ENCODE results near the gene HMCN1.
"Not testable (repeated sequence)": the region's sequence is repeated elsewhere in the genome, so short reads cannot be mapped to it uniquely, and the experiment has no call there.

HMCN1 gene

DNA sequence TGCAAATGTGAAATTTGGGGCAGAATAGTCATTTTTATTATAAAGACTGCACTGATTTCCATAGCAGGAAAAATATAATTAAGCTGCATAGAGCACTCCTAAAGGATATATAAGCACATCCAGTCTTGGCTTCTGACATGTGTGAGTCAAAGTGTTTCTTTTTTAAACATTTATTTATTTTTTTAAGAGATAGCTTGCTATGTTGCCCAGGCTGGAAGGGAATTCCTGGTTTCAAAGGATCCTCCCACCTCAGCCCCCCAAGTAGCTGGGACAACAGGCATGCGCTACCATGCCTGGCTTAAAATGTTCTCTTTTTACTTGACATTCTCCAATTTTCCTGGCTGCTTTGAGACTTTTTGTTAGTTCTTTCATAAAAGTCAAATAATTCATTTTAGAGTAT, 126.1 kb downstream of the HMCN1 start:
- no peak for DNase-seq

GRCh38 chr1:185860859-185861258, 126.7 kb downstream of the HMCN1 start:
- no peak for DNase-seq

GRCh38 chr1:185861630-185862029, 127.4 kb downstream of the HMCN1 start:
- DNase-seq: no peak

DNA sequence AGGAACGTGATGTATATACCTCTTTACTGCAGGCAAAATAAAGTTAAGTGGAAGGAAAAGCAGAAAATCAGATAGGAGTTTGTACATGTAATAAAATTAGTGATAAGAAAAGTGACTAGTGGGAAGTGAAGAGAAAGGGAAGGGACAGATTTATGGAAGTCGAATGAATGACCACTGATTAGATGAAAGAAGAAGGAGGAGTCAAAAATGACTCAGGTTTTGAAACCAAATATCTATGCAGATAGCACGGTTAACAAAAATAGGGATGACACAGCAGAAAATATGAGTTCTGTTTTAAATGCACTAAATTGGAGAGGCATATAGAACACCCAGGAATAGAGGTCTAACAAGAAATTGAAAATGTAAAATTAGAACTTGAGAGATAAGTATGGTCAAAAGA, 128.0 kb downstream of the HMCN1 start:
- DNase-seq: no peak

GRCh38 chr1:185864331-185864730, 130.1 kb downstream of the HMCN1 start:
- DNase-seq: no peak

DNA sequence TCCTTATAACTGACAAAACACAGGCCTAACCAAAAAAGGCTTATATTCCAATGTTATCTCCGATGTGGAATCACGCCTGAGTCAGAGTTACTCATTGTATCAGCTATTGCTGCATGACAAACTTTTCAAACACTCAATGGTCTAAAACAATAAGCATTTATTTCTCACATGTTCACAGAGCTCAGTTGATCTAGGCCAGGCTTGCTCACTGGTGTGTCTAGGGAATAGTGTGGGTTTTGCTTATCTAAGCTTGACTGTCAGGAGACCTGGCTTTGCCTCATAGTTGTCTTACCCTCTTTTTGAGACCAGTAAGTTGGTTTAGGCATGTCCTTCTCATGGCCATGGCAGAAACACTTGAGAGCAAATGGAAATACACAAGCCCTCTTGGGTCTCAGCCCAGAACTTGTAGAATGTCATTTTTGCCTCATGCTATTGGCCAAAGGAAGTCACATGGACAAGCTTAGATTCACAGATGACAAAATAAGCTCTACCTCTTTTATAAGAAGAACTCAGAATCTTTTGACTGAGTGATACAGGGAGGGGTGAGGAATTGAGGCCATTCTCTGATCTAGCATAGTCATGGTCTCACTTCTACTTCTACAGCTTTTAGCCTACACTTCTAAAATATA, 130.8 kb downstream of the HMCN1 start:
- DNase-seq: no peak

- DNase-seq: no peak
Observed at GRCh38 chr1:185869590-185869989, 135.4 kb downstream of the HMCN1 start.

DNA sequence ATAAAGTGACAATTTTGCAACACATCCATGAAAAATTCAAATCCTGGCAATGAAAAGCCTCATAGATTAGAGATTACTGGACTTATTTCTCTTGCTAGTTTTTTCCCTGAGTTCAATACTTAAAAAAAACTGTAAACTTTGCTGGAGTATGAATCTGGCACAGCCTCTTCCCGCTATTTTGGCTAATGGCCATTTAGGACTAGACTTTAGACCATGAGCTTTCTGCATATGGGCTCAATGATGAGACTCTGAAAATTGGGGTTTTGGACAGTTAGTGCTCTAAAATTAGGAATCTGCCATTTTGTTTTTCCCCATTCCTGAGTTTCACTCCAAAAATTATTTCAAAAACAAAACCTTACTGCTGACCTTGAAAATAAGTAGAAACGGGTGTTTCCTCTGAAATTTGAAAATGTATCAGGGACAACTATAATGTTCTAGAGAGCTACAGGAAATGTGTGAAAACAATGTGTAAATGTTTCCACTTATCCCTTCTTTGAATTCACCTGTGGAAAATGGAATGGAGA, 137.5 kb downstream of the HMCN1 start:
- DNase-seq: no peak

GRCh38 chr1:185874246-185874645, 140.1 kb downstream of the HMCN1 start:
- DNase-seq: no peak

GRCh38 chr1:185880330-185880729, 146.1 kb downstream of the HMCN1 start:
- DNase-seq: no peak

GRCh38 chr1:185880779-185881333, 146.7 kb downstream of the HMCN1 start:
- no peak for DNase-seq

GRCh38 chr1:185886046-185886445, 151.9 kb downstream of the HMCN1 start:
- no peak for DNase-seq

- no peak for DNase-seq
Observed at GRCh38 chr1:185886671-185887070, 152.5 kb downstream of the HMCN1 start.

- not testable (repeated sequence) for DNase-seq
Observed at GRCh38 chr1:185892831-185893403, 158.7 kb downstream of the HMCN1 start.

DNA sequence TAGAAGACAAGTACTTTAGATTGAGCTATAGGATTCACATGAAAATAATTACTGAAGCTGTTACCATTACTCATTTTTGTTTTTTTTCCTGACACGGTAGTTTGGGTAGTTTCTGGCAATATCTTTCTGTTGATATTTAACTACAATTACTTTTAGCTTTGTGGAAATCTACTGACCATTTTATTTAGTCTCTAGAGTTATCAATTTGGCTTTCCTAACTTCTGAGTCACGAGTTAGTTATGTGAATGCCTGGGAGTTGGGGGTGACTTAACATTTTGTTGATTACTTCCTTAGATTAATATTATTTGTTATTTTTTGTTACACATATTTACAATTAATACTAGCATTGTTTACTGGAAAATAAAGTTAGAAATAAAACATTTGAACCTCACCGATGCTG, 160.6 kb downstream of the HMCN1 start:
- no peak for DNase-seq

GRCh38 chr1:185895208-185895900, 161.2 kb downstream of the HMCN1 start:
- DNase-seq: no peak

- DNase-seq: no peak
Observed at GRCh38 chr1:185896863-185897262, 162.7 kb downstream of the HMCN1 start.

- DNase-seq: no peak
Observed at GRCh38 chr1:185906186-185906585, 172.0 kb downstream of the HMCN1 start.

DNA sequence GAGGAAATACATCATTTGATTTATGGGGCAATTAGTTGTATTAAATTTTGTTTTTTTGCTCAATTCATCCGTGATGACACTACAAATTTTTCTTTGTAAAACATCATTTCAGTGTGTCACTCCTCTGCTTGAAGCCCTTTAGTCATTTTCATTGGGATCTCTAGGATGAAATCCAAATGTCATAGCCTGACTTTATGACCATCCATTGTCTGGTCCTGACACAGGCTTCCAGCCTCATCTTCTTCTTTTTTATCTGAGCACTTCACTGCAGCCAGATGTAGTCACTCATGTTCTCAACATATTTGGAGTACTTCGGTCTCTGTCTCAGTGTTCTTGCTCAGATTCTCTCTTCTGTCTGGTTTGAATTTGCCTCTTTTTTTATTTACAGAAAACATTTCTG, 173.1 kb downstream of the HMCN1 start:
- DNase-seq: no peak

DNA sequence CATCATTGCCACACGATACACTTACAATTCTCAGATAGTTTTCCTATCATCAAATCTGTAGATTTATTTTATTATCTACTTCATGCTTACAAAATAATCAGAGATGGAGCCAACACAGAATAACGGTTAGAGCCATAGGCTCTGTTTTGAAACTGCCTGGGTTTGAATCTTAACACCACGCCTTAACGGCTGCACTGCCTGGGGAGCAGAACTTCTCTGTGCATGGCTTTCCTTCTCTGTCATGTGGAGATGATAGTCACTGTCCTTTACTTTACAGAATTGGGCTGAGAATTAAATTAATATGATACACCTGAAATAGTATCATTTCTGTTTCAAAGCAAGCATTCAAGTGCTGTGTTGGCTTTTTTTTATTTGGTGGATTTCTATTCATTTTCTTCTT, 177.8 kb downstream of the HMCN1 start:
- DNase-seq: no peak

DNA sequence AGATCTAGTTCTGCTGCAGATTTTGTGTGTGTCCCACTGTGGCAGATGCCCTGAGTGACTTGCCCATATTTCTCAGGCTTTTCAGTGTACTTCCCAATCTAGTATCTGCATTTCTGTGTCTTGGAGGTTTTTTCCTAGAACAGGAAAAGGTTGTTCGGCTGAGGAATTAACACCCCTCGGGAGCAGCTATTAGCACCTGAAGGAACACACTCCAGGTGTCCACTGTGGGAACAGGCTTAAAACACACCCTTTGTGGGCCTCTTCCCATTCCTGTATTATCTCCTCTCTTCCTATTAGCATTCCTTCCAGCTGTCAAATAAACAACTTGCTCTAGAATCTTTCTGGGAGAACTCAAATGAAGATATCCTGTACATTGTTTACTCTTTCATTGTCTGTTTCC, 178.3 kb downstream of the HMCN1 start:
- no peak for DNase-seq

GRCh38 chr1:185914089-185914488, 179.9 kb downstream of the HMCN1 start:
- no peak for DNase-seq

DNA sequence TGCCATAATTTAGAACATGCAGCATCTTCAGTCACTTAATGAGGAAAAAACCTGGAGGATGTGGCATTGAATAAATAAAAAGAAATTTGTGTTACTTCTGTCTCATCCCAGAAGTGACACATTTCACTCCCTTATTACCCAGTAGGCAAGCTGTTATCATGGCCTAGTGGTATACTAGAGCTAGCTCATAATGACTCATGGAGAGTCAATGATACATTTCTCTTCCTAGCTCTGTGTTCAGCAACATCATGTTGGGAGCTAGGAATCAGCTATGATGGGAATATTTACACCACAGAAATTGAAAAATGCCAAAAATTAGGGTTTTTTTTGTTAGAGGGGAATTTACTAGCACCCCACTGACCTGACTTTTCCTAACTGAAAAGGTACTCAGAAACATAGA, 182.7 kb downstream of the HMCN1 start:
- DNase-seq: no peak

GRCh38 chr1:185917646-185918045, 183.5 kb downstream of the HMCN1 start:
- DNase-seq: no peak
